Keratinocyte (primary cell): ENCODE measurements around the gene GLT8D1. TPM values are rescaled to one million over a fixed set of nuclear protein-coding genes. Genes with fewer than 3 reads are reported as not detected.

Experiments
- DNase-seq: peaks from one replicate; pipeline ENCODE4 v3.0.0-alpha.2; 2011; ENCODE audit warnings: low read depth, missing footprints, low spot score
- FAIRE-seq: peaks from 2 replicates; lab custom pipeline; 2011; peaks lifted over from hg19 to GRCh38; lab: Jason Lieb, UNC
- H2AFZ ChIP-seq: 2 replicates; pipeline ENCODE4 v1.6.0; 2012; ENCODE audit warnings: low read length, control low read depth, inconsistent platforms; ENCODE audit not compliant: control insufficient read depth
- H3K27ac ChIP-seq: 2 replicates; pipeline ENCODE4 v1.5.1; 2011; ENCODE audit warnings: low read length; ENCODE audit not compliant: control insufficient read depth, insufficient read depth
- H3K27me3 ChIP-seq: 3 replicates; pipeline ENCODE4 v1.6.0; 2011; ENCODE audit warnings: low read length; ENCODE audit not compliant: control insufficient read depth, insufficient read depth; ENCODE audit errors: extremely low read depth
- H3K36me3 ChIP-seq, 2 experiments: 2 replicates in 1 of 2; 3 replicates in 1 of 2; pipeline ENCODE4 v1.5.1; 2011; ENCODE audit warnings: low read length in 2 of 2, mild to moderate bottlenecking in 1 of 2; ENCODE audit not compliant: control insufficient read depth in 2 of 2, insufficient read depth in 2 of 2; ENCODE audit errors: extremely low read depth in 1 of 2
- H3K4me1 ChIP-seq: 3 replicates; pipeline ENCODE4 v1.5.1; 2011; ENCODE audit warnings: low read length; ENCODE audit not compliant: control insufficient read depth, insufficient read depth; ENCODE audit errors: extremely low read depth
- H3K4me2 ChIP-seq: 3 replicates; pipeline ENCODE4 v1.6.0; 2011; ENCODE audit warnings: low read depth, low read length; ENCODE audit not compliant: control insufficient read depth, insufficient read depth; ENCODE audit errors: extremely low read depth
- H3K4me3 ChIP-seq, 3 experiments: fragments of 200-600 bp in 1 of 3; sonication (generic) in 1 of 3; 2 replicates in 2 of 3; 3 replicates in 1 of 3; pipeline ENCODE4 v1.5.1; 2011 to 2016; ENCODE audit warnings: low read length in 3 of 3, mild to moderate bottlenecking in 3 of 3, control low read depth in 2 of 3, inconsistent platforms in 1 of 3, low read depth in 1 of 3, mixed read lengths in 1 of 3, mixed run types in 1 of 3, moderate library complexity in 1 of 3; ENCODE audit not compliant: control insufficient read depth in 2 of 3, insufficient read depth in 2 of 3; ENCODE audit errors: extremely low read depth in 1 of 3
- H3K79me2 ChIP-seq: 2 replicates; pipeline ENCODE4 v1.6.0; 2012; ENCODE audit warnings: low read length; ENCODE audit not compliant: control insufficient read depth, insufficient read depth
- H3K9ac ChIP-seq: 3 replicates; pipeline ENCODE4 v1.6.0; 2011; ENCODE audit warnings: low read length; ENCODE audit not compliant: control insufficient read depth, insufficient read depth; ENCODE audit errors: extremely low read depth
- H3K9me1 ChIP-seq: 3 replicates; pipeline ENCODE4 v1.6.0; 2011; ENCODE audit warnings: low read length; ENCODE audit not compliant: control insufficient read depth, insufficient read depth; ENCODE audit errors: extremely low read depth
- H3K9me3 ChIP-seq: 2 replicates; pipeline ENCODE4 v1.5.1; 2012; ENCODE audit warnings: low read depth, low read length; ENCODE audit not compliant: control insufficient read depth
- H4K20me1 ChIP-seq: 3 replicates; pipeline ENCODE4 v1.6.0; 2011; ENCODE audit warnings: low read length; ENCODE audit not compliant: control insufficient read depth, insufficient read depth; ENCODE audit errors: extremely low read depth
- CTCF ChIP-seq, 3 experiments: IDR thresholded peaks in 1 of 3; conservative IDR thresholded peaks in 1 of 3; optimal IDR thresholded peaks in 1 of 3; 2 replicates in 2 of 3; 3 replicates in 1 of 3; pipeline versions ENCODE3 to v1.5.1; 2011; ENCODE audit warnings: low read length in 3 of 3, mild to moderate bottlenecking in 3 of 3, moderate library complexity in 2 of 3, control low read depth in 1 of 3, inconsistent platforms in 1 of 3; ENCODE audit not compliant: insufficient read depth in 2 of 3; ENCODE audit errors: extremely low read depth in 1 of 3
- EZH2 ChIP-seq: IDR thresholded peaks from one replicate; pipeline ENCODE4 v1.6.1; 2012; ENCODE audit warnings: inconsistent platforms, mild to moderate bottlenecking, low read length, moderate library complexity
- dilution Hi-C: fragments of 300-500 bp; cut with MboI; formaldehyde crosslinking; loops from one replicate; pipeline ENCODE4 v1.7.0; 2020; ENCODE audit warnings: low sequenced_read_pairs; ENCODE audit not compliant: extremely low pct_ligation_motif_present
- polyA plus RNA-seq, 5 experiments: library from polyadenylated mRNA; depleted of rRNA in 3 of 5; stranded (reverse) in 3 of 5; stranded (forward) in 1 of 5; unstranded in 1 of 5; fragments of >200 nt; gene quantifications; 1 replicate in 1 of 5; 2 replicates in 3 of 5; 3 replicates in 1 of 5; pipeline versions ENCODE4 v1.2.1 to v1.2.3, GENCODE V29; 2011 to 2012; ENCODE audit warnings: missing spikeins in 2 of 5, low read depth in 1 of 5, low replicate concordance in 1 of 5

Gene GLT8D1
- polyA plus RNA-seq, 1 donor (not counting 4 experiments of a cell fraction or from before 2014, with no cell fraction given): 66.4 TPM

DNA sequence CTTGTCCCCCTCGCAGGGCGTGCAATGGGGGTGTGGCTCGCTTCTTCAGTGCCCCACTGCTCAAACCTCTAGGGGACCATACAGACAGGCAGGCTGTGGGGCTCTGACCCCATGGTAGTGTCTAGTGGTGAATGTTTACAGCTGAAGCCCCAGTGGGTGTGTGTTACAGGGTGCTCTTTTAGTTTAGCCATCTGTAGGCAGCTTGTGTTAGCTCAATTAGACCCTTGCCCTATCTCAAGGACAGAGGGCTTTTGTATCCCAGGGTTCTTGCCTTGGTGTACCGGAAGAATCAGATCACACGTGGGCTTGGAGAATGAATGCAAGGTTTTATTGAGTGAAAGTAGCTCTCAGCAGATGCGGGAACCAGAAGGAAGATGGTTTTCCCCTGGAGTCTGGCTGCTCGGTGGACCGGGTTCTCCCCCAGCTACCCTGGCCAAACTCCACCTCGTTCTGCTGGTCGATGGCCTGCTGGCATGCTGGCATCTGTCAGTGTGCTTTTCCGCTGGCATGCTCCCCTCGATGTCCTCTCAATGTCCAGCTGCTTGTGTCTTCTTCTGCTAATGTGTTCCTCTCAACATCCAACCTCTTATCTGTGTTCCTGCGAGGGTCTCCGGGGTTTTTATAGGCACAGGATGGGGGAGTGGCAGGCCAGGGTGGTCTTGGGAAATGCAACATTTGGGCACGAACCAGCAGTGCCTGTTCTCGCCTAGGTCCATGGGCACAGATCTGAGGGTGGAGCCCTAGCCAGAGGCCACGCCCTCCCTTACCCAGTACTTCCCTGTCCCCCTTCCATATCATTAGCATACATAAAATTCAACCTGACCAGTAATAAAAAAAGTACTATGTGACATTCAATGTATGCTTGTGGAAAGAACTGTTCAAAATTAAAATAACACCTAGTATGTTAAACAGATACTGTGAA lies 7.0 kb upstream of the GLT8D1 start:
- Histone ChIP-seq H3K9me1 (no peaks in the 10 kb centered on the region), H3K4me3 (no peak overlapping the region), H2AFZ (no peak overlapping the region), H4K20me1 (no peaks in the 10 kb centered on the region), H3K4me2 (no peak overlapping the region), H3K27ac (no peak overlapping the region), H3K27me3 (no peaks in the 10 kb centered on the region), H3K9me3 (no peaks in the 10 kb centered on the region), H3K9ac (no peak overlapping the region), H3K79me2 (no peaks in the 10 kb centered on the region), H3K4me1 (no peaks in the 10 kb centered on the region), H3K36me3 (peaks cover 5 to 6% of the 10 kb centered on the region in 2 experiments)
- DNase-seq (no peak), FAIRE-seq (no peak)
- TF ChIP-seq CTCF (optimal IDR thresholded peaks at IDR 0.05 in 1 of 3, IDR thresholded peaks at IDR 0.05 in 1 of 3, conservative IDR thresholded peaks at IDR 0.05 in 1 of 3; ENCODE audit: extremely low read depth in 1 of 3, insufficient read depth in 2 of 3, low read length in 3 of 3) (no peak), EZH2 (no peak)
- dilution Hi-C loops: no loop called here

GRCh38 chr3:52710512-52710911 lies 4.9 kb upstream of the GLT8D1 start:
- no peak overlapping the region for H3K4me2 ChIP-seq
- no peaks in the 10 kb centered on the region for H4K20me1 ChIP-seq
- FAIRE-seq (no peak), DNase-seq (no peak)
- peaks cover 15% of the 10 kb centered on the region for H3K79me2 ChIP-seq
- no peaks in the 10 kb centered on the region for H3K9me3 ChIP-seq
- dilution Hi-C loops: no loop called here
- peaks cover 8% of the 10 kb centered on the region for H3K4me1 ChIP-seq
- H3K9me1 ChIP-seq: no peaks in the 10 kb centered on the region
- peaks cover 5 to 6% of the 10 kb centered on the region in 2 experiments for H3K36me3 ChIP-seq
- no peak overlapping the region for H3K27ac ChIP-seq
- H3K27me3 ChIP-seq: no peaks in the 10 kb centered on the region
- H3K4me3 ChIP-seq: no peak overlapping the region
- H2AFZ ChIP-seq: no peak overlapping the region
- H3K9ac ChIP-seq: no peak overlapping the region
- TF ChIP-seq CTCF (optimal IDR thresholded peaks at IDR 0.05 in 1 of 3, IDR thresholded peaks at IDR 0.05 in 1 of 3, conservative IDR thresholded peaks at IDR 0.05 in 1 of 3; ENCODE audit: extremely low read depth in 1 of 3, insufficient read depth in 2 of 3, low read length in 3 of 3): no peak
